NCI-H510A (cell line): ENCODE results near the gene RASIP1.
"Not testable (repeated sequence)": the region's sequence is repeated elsewhere in the genome, so short reads cannot be mapped to it uniquely, and the experiment has no call there.

Experiments used
- DNase-seq: peaks from one replicate; lab custom pipeline; 2025; lab: John Stamatoyannopoulos, UW

Gene RASIP1

GRCh38 chr19:48711106-48711662 is 29.2 kb downstream of the RASIP1 start:
- no peak for DNase-seq

- no peak for DNase-seq
Observed at GRCh38 chr19:48708471-48708870, 31.9 kb downstream of the RASIP1 start.

- no peak for DNase-seq
Observed at GRCh38 chr19:48705431-48705830, 35.0 kb downstream of the RASIP1 start.

GRCh38 chr19:48703316-48703715 is 37.1 kb downstream of the RASIP1 start:
- DNase-seq: no peak

GRCh38 chr19:48702701-48703100 is 37.7 kb downstream of the RASIP1 start:
- DNase-seq: no peak

GRCh38 chr19:48698046-48698445 is 42.4 kb downstream of the RASIP1 start:
- no peak for DNase-seq

GRCh38 chr19:48696353-48697010 is 43.9 kb downstream of the RASIP1 start:
- DNase-seq: no peak

GRCh38 chr19:48695743-48696352 is 44.6 kb downstream of the RASIP1 start, which contains the start of gene FUT2:
TSS of gene FUT2 (plus strand) at chr19:48695971. CDS start at chr19:48702957, 6,986 bp downstream.
- DNase-seq: peak; percentile 80

GRCh38 chr19:48693629-48694028 is 46.8 kb downstream of the RASIP1 start:
- DNase-seq: not testable (repeated sequence)

- DNase-seq: no peak
Observed at GRCh38 chr19:48689449-48689848, 51.0 kb downstream of the RASIP1 start.

- DNase-seq: no peak
Observed at GRCh38 chr19:48687776-48688175, 52.6 kb downstream of the RASIP1 start.

GRCh38 chr19:48686637-48687036 is 53.8 kb downstream of the RASIP1 start:
- DNase-seq: not testable (repeated sequence)

GRCh38 chr19:48686088-48686487 is 54.3 kb downstream of the RASIP1 start:
- DNase-seq: no peak

GRCh38 chr19:48685583-48685982 is 54.8 kb downstream of the RASIP1 start:
- DNase-seq: no peak

GRCh38 chr19:48683349-48683748 is 57.1 kb downstream of the RASIP1 start:
- no peak for DNase-seq

GRCh38 chr19:48681127-48681470 is 59.3 kb downstream of the RASIP1 start:
- no peak for DNase-seq

GRCh38 chr19:48680436-48681126 is 59.8 kb downstream of the RASIP1 start:
- no peak for DNase-seq

GRCh38 chr19:48680006-48680405 is 60.4 kb downstream of the RASIP1 start:
- not testable (repeated sequence) for DNase-seq

GRCh38 chr19:48678201-48678600 is 62.2 kb downstream of the RASIP1 start:
- DNase-seq: no peak

GRCh38 chr19:48676887-48677286 is 63.5 kb downstream of the RASIP1 start:
- DNase-seq: no peak

GRCh38 chr19:48676487-48676886 is 63.9 kb downstream of the RASIP1 start:
- no peak for DNase-seq

- peak; percentile 73 for DNase-seq
Observed at GRCh38 chr19:48674921-48675824, 65.2 kb downstream of the RASIP1 start.
